Amygdala (tissue), 56 donors: ENCODE results near the gene CFD.
"Not testable (repeated sequence)": the region's sequence is repeated elsewhere in the genome, so short reads cannot be mapped to it uniquely, and the experiment has no call there.

Experiments used
- DNase-seq, 56 donors: peaks; one replicate each; lab custom pipeline; 2025; lab: John Stamatoyannopoulos, UW

CFD gene

GRCh38 chr19:850221-850978 is 9.1 kb upstream of the CFD start:
- DNase-seq = peak in 17 of 56 donors; percentile 6 to 65 (median 28)

GRCh38 chr19:850979-851335 is 8.5 kb upstream of the CFD start:
- no peak for DNase-seq

- no peak for DNase-seq
These were observed 7.1 kb upstream of the CFD start, which contains the start of gene ELANE for GRCh38 chr19:852136-853013. ELANE (plus strand) TSS chr19:852303; CDS start chr19:852329, 26 bp downstream.

GRCh38 chr19:853014-853585 is 6.4 kb upstream of the CFD start:
- DNase-seq = no peak

- not testable (repeated sequence) for DNase-seq
These were observed 5.7 kb upstream of the CFD start for GRCh38 chr19:853614-854220.

GRCh38 chr19:854549-854948 is 4.9 kb upstream of the CFD start:
- no peak for DNase-seq

- DNase-seq = no peak
These were observed 4.3 kb upstream of the CFD start for GRCh38 chr19:855142-855541.

GRCh38 chr19:855566-856120 is 3.8 kb upstream of the CFD start:
- DNase-seq = no peak

- DNase-seq = no peak
These were observed 1.2 kb upstream of the CFD start for GRCh38 chr19:858284-858683.

GRCh38 chr19:861141-861755 is 1.8 kb downstream of the CFD start:
- no peak for DNase-seq

- DNase-seq = peak in 1 of 56 donors; percentile 70
These were observed 2.5 kb downstream of the CFD start for GRCh38 chr19:861756-862580.

- peak in 7 of 56 donors; percentile 14 to 55 (median 17) for DNase-seq
These were observed 3.3 kb downstream of the CFD start for GRCh38 chr19:862581-863314.

- no peak for DNase-seq
These were observed 3.8 kb downstream of the CFD start for GRCh38 chr19:863315-863620.

- no peak for DNase-seq
These were observed 7.4 kb downstream of the CFD start for GRCh38 chr19:866769-867300.

- no peak for DNase-seq
These were observed 7.9 kb downstream of the CFD start for GRCh38 chr19:867301-867793.

GRCh38 chr19:867855-868457 is 8.5 kb downstream of the CFD start:
- no peak for DNase-seq

GRCh38 chr19:868458-869244 is 9.2 kb downstream of the CFD start:
- DNase-seq = no peak
